KOPT-K1 (cell line): Measurements from ENCODE around the gene GANC.
"Not testable (repeated sequence)": the region's sequence is repeated elsewhere in the genome, so short reads cannot be mapped to it uniquely, and the experiment has no call there.

Source experiments
- H3K27ac ChIP-seq: fragments of 200-600 bp; sonication (generic); 2 replicates; pipeline ENCODE4 v1.5.1; 2016; ENCODE audit warnings: antibody characterized with exemption, mild to moderate bottlenecking, low read depth, low read length; ENCODE audit not compliant: poor library complexity, severe bottlenecking
- H3K36me3 ChIP-seq: fragments of 200-600 bp; sonication (generic); 2 replicates; pipeline ENCODE4 v1.5.1; 2017; ENCODE audit warnings: antibody characterized with exemption, mild to moderate bottlenecking, low read length, moderate library complexity; ENCODE audit not compliant: insufficient read depth
- H3K9me3 ChIP-seq: fragments of 200-600 bp; sonication (generic); 2 replicates; pipeline ENCODE4 v1.5.1; 2017; ENCODE audit warnings: antibody characterized with exemption, low read length, mild to moderate bottlenecking; ENCODE audit not compliant: insufficient read depth, poor library complexity, severe bottlenecking

The GANC gene

GRCh38 chr15:42274702-42274989, 1.6 kb downstream of the GANC start:
- H3K9me3 ChIP-seq: no peaks in the 10 kb centered on the region
- H3K36me3 ChIP-seq: peaks cover 17% of the 10 kb centered on the region
- H3K27ac ChIP-seq: peak overlapping the region; percentile 94

GRCh38 chr15:42275780-42276391, 2.9 kb downstream of the GANC start:
- Histone ChIP-seq H3K9me3 (no peaks in the 10 kb centered on the region), H3K36me3 (peaks cover 6% of the 10 kb centered on the region), H3K27ac (no peak overlapping the region)

DNA sequence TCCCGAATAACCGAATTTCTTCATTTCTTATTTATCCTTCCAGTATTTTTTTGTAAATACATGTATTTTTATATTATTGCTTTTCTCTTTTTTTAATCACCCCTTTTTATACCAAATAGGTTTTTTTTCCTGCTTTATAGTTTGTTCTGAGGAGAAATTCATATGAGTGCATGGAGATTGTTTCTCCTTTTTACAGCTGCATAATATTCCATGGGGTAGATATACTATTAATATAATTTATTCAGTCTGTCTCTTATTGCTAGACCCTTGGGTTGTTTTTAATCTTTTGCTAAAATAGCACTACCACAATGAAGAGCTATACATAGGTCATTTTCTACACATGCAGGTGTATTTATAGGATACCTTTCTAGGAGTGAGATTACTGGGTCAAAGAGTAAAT, 3.8 kb downstream of the GANC start:
- H3K27ac ChIP-seq: no peak overlapping the region
- H3K9me3 ChIP-seq: no peaks in the 10 kb centered on the region
- H3K36me3 ChIP-seq: no peaks in the 10 kb centered on the region

DNA sequence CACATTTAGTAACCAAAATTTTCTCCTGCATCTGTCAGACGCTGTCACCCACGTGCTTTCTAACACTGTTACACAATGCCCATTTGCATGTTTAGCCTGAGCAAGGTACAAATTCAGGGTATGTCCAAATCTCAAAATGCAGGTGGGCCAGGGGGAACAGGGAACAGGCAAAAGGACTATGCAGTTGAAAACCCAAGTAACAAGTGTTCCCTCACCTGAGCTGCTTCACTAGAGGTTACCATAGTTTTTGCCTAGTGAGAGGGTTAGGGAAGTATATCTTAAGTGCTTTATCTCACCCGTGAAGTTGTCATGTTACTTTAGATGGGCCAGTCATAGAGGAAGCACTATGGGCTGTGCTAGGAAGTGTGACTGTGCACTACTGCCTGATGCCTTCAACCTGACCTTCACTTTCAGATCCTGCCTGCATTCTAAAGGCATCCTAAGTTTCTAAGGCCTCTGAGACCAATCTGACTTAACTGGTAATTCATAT, 6.3 kb downstream of the GANC start:
- H3K36me3 ChIP-seq: peaks cover 5% of the 10 kb centered on the region; the same call in 1 of the 2 replicates

DNA sequence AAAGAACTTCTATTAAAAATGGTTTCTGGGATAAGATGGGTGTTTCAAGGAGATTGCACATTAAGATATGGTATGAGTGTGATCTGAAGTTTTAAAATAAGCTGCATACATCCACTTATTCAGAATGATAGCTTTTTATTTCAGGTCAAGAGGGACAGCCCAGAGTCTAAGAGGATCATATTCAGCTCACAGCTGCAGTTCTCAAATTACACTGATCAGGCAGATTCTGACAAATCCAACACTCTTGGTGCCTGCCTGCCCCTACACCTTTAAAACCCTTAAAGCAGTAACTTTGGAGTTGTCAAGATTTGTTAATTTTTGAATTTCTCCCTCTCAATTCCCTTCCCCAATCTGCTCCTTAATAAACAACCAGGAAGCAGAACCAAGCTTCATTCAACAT, 9.3 kb downstream of the GANC start:
- Histone ChIP-seq H3K9me3 (no peaks in the 10 kb centered on the region), H3K36me3 (peaks cover 5% of the 10 kb centered on the region; the same call in 1 of the 2 replicates), H3K27ac (no peak overlapping the region)

More for the DNA sequence above, 6.3 kb downstream of the GANC start:
- Histone ChIP-seq H3K9me3 (no peaks in the 10 kb centered on the region), H3K27ac (no peak overlapping the region)

- H3K36me3 ChIP-seq: peaks cover 5% of the 10 kb centered on the region; the same call in 1 of the 2 replicates
- no peaks in the 10 kb centered on the region for H3K9me3 ChIP-seq
- no peak overlapping the region for H3K27ac ChIP-seq
Measured at GRCh38 chr15:42282926-42283325, 9.9 kb downstream of the GANC start.

DNA sequence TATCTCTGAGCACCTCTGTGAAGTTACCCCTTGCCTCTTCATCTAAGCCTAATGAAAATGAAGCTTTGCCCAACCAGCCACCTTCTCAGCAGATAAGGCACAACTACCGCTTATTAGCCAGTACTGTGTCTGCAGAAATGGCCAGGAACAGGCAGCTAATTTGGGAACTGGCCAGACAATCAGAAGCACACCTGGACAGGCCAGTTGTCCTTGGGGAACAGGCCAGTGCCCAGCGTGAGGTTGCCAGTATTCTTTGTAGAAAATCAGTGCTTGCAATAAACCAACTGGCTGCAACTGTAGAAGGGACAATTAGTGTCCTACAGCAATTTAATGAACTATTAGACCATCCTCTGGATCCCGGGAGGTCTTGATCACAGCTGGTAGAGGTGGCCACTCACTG, 10.7 kb downstream of the GANC start:
- no peak overlapping the region for H3K27ac ChIP-seq
- H3K9me3 ChIP-seq: no peaks in the 10 kb centered on the region
- peaks cover 5% of the 10 kb centered on the region; the same call in 1 of the 2 replicates for H3K36me3 ChIP-seq

GRCh38 chr15:42284551-42284950, 11.6 kb downstream of the GANC start:
- Histone ChIP-seq H3K27ac (no peak overlapping the region), H3K36me3 (peaks cover 5% of the 10 kb centered on the region; the same call in 1 of the 2 replicates), H3K9me3 (no peaks in the 10 kb centered on the region)

GRCh38 chr15:42285034-42285433, 12.0 kb downstream of the GANC start:
- Histone ChIP-seq H3K27ac (no peak overlapping the region), H3K9me3 (no peaks in the 10 kb centered on the region), H3K36me3 (peaks cover 5% of the 10 kb centered on the region; the same call in 1 of the 2 replicates)

DNA sequence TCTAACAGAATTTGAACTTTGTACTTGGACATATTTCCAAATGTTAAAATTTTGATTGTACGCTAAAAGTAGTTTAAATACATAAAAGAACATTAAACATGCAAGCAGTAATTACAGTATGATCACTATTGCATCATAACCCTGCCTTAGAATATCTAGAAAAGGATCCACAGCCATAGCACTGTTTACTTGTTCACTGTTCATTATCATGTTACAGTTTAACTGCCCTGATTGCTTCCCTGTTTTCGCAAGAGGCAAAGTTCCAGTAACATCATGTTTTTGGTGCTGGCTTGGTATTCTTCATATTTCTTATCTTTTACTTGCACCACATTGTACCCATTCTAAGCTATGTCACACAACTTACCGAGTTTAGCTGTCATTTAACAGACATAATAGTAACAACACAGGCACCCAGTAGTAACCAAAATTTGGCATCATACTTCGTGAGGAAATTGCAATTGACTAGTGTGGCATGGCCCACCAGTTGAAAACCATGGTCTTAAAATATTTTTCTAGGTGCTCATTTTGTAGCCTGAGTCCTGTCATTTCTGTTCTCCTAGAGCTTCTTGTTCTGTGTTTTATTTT, 13.5 kb downstream of the GANC start:
- no peak overlapping the region for H3K27ac ChIP-seq
- H3K36me3 ChIP-seq: peaks cover 5% of the 10 kb centered on the region; the same call in 1 of the 2 replicates
- no peaks in the 10 kb centered on the region for H3K9me3 ChIP-seq

DNA sequence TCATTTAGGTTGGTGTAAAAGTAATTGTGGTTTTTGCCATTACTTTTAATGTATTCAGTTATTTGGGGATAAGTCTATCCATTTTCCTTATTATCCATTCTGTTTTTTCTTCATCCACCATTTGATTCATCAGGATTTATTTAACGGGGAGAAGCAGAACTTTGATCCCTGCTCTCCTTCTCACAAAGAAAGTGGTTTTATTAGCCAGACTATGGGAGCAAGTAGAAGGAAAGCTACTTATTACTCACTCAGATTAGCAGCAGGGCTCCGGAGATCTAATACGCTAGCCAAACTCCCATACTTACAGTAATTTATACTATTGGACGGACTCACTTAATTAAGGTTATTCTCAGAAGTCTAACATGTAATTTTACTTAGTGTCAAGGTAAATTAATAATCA, 14.9 kb downstream of the GANC start:
- Histone ChIP-seq H3K36me3 (peaks cover 5% of the 10 kb centered on the region; the same call in 1 of the 2 replicates), H3K9me3 (no peaks in the 10 kb centered on the region), H3K27ac (no peak overlapping the region)

DNA sequence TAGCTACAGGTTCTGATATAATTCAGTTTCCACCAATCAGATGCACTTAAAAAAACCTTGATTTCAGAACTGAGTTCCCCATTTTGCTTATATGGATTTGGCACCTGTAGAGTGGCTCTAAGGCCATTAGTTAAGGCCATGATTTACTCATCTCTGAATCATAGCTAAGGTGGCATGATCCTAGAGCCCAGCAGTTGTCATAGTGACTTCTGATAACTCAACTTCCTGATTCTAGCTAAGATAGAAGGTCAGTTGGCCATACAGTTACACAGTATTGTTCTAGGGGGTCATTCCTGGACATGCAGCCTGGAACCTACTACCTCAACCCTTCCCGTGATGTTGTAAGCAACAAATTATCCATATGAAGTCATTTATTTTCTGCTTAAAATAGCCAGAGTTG, 16.2 kb downstream of the GANC start:
- Histone ChIP-seq H3K9me3 (no peaks in the 10 kb centered on the region), H3K36me3 (0 out of 2 replicates have a peak, but pooled peaks cover 3% of the 10 kb centered on the region), H3K27ac (no peak overlapping the region)

DNA sequence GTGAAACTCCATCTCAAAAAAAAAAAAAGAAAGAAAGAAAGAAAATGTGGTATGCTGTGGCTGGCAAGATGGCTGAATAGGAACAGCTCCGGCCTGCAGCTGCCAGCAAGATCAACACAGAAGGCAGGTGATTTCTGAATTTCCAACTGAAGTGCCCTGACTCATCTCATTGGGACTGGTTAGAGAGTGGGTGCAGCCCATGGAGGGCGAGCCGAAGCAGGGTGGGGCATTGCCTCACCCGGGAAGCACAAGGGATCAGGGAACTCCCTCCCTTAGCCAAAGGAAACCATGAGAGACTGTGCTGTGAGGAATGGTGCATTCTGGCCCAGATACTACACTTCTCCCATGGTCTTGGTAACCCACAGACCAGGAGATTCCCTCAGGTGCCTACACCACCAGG, 28.0 kb downstream of the GANC start:
- not testable (repeated sequence) for H3K36me3 ChIP-seq, H3K27ac ChIP-seq, H3K9me3 ChIP-seq

- no peaks in the 10 kb centered on the region for H3K36me3 ChIP-seq
- H3K27ac ChIP-seq: no peak overlapping the region
- no peaks in the 10 kb centered on the region for H3K9me3 ChIP-seq
Measured at GRCh38 chr15:42306681-42307080, 33.7 kb downstream of the GANC start.

- H3K27ac ChIP-seq: no peak overlapping the region
- no peaks in the 10 kb centered on the region for H3K9me3 ChIP-seq
- no peaks in the 10 kb centered on the region for H3K36me3 ChIP-seq
Measured at GRCh38 chr15:42313463-42313862, 40.5 kb downstream of the GANC start.

DNA sequence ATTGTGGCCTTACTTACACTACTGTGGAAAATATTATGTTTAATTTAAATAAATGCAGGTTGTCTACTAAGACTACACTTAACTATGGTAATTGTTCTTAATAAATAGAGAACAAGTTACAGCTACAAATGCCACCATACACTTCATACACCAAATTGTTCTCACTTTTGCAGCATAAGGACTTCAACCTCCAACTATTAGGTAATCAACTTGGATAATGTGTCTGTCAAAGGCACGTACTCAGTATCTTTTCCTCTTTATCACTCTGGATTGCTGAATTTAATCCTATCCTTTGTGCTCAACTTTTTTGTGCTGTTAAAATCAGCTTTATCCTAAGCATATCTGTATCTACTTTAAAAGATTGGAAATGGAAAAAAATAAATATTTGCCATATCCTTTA, 41.8 kb downstream of the GANC start:
- Histone ChIP-seq H3K9me3 (no peaks in the 10 kb centered on the region), H3K27ac (no peak overlapping the region), H3K36me3 (no peaks in the 10 kb centered on the region)
